HG03558 (cell line): ENCODE measurements around the gene FGF2.
"Not testable (repeated sequence)": the region's sequence is repeated elsewhere in the genome, so short reads cannot be mapped to it uniquely, and the experiment has no call there.

Experiments used
- ATAC-seq: cut with Tn5 transposase; IDR thresholded peaks from one replicate; pipeline ENCODE4 v1.9.1; 2021; ENCODE audit warnings: moderate number of reproducible peaks; ENCODE audit not compliant: unreplicated experiment; ENCODE audit errors: extremely low read depth

FGF2 gene

GRCh38 chr4:122811781-122812180, 14.8 kb upstream of the FGF2 start:
- not testable (repeated sequence) for ATAC-seq

GRCh38 chr4:122812823-122813222, 13.8 kb upstream of the FGF2 start:
- not testable (repeated sequence) for ATAC-seq

- ATAC-seq: peak; percentile 99
Observed at GRCh38 chr4:122814426-122814825, 12.2 kb upstream of the FGF2 start.

- ATAC-seq: no peak
Observed at GRCh38 chr4:122815248-122815647, 11.4 kb upstream of the FGF2 start.

GRCh38 chr4:122816476-122816875, 10.2 kb upstream of the FGF2 start:
- ATAC-seq: no peak

- ATAC-seq: no peak
Observed at GRCh38 chr4:122819708-122820449, 6.8 kb upstream of the FGF2 start.

- ATAC-seq: no peak
Observed at GRCh38 chr4:122821092-122821491, 5.5 kb upstream of the FGF2 start.

- ATAC-seq: no peak
Observed at GRCh38 chr4:122822466-122822865, 4.2 kb upstream of the FGF2 start.

- no peak for ATAC-seq
Observed at GRCh38 chr4:122823476-122823875, 3.2 kb upstream of the FGF2 start.

- ATAC-seq: no peak
Observed at GRCh38 chr4:122824616-122825015, 2.0 kb upstream of the FGF2 start.

- no peak for ATAC-seq
Observed at GRCh38 chr4:122826079-122826527, 528 bp upstream of the FGF2 start.

GRCh38 chr4:122827258-122827878, 737 bp downstream of the FGF2 start:
- ATAC-seq: peak; percentile 22

- peak; percentile 91 for ATAC-seq
Observed at GRCh38 chr4:122827879-122828601, 1.4 kb downstream of the FGF2 start.

- no peak for ATAC-seq
Observed at GRCh38 chr4:122830426-122831095, 3.9 kb downstream of the FGF2 start.

GRCh38 chr4:122831515-122832196, 5.0 kb downstream of the FGF2 start:
- ATAC-seq: no peak

- no peak for ATAC-seq
Observed at GRCh38 chr4:122832732-122833131, 6.1 kb downstream of the FGF2 start.

GRCh38 chr4:122833999-122834398, 7.4 kb downstream of the FGF2 start:
- no peak for ATAC-seq

- no peak for ATAC-seq
Observed at GRCh38 chr4:122836941-122837340, 10.3 kb downstream of the FGF2 start.

- ATAC-seq: no peak
Observed at GRCh38 chr4:122838034-122838433, 11.4 kb downstream of the FGF2 start.

- no peak for ATAC-seq
Observed at GRCh38 chr4:122842392-122842791, 15.8 kb downstream of the FGF2 start.
